ENCODE measurements around the gene NFIC.
"Not testable (repeated sequence)": the region's sequence is repeated elsewhere in the genome, so short reads cannot be mapped to it uniquely, and the experiment has no call there.

Gene NFIC

GRCh38 chr19:3386447-3387234 lies 20.3 kb downstream of the NFIC start:
- H3K4me1 ChIP-seq (ENCODE audit: control insufficient read depth in 1 of 2, insufficient read depth in 1 of 2, low read depth in 1 of 2, low read length in 1 of 2): peaks cover 2 to 5% of the 10 kb centered on the region in 2 experiments
- H3K27ac ChIP-seq: no peak overlapping the region
- H3K36me3 ChIP-seq: peaks cover 33% of the 10 kb centered on the region
- no peak overlapping the region for H3K4me3 ChIP-seq (ENCODE audit: low read depth in 1 of 2, low read length in 1 of 2)
- H3K27me3 ChIP-seq: no peaks in the 10 kb centered on the region
- H3K9me3 ChIP-seq: no peaks in the 10 kb centered on the region
- TF ChIP-seq, protein P1, sequence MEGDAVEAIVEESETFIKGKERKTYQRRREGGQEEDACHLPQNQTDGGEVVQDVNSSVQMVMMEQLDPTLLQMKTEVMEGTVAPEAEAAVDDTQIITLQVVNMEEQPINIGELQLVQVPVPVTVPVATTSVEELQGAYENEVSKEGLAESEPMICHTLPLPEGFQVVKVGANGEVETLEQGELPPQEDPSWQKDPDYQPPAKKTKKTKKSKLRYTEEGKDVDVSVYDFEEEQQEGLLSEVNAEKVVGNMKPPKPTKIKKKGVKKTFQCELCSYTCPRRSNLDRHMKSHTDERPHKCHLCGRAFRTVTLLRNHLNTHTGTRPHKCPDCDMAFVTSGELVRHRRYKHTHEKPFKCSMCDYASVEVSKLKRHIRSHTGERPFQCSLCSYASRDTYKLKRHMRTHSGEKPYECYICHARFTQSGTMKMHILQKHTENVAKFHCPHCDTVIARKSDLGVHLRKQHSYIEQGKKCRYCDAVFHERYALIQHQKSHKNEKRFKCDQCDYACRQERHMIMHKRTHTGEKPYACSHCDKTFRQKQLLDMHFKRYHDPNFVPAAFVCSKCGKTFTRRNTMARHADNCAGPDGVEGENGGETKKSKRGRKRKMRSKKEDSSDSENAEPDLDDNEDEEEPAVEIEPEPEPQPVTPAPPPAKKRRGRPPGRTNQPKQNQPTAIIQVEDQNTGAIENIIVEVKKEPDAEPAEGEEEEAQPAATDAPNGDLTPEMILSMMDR (IDR thresholded peaks at IDR 0.05): no peak

DNA sequence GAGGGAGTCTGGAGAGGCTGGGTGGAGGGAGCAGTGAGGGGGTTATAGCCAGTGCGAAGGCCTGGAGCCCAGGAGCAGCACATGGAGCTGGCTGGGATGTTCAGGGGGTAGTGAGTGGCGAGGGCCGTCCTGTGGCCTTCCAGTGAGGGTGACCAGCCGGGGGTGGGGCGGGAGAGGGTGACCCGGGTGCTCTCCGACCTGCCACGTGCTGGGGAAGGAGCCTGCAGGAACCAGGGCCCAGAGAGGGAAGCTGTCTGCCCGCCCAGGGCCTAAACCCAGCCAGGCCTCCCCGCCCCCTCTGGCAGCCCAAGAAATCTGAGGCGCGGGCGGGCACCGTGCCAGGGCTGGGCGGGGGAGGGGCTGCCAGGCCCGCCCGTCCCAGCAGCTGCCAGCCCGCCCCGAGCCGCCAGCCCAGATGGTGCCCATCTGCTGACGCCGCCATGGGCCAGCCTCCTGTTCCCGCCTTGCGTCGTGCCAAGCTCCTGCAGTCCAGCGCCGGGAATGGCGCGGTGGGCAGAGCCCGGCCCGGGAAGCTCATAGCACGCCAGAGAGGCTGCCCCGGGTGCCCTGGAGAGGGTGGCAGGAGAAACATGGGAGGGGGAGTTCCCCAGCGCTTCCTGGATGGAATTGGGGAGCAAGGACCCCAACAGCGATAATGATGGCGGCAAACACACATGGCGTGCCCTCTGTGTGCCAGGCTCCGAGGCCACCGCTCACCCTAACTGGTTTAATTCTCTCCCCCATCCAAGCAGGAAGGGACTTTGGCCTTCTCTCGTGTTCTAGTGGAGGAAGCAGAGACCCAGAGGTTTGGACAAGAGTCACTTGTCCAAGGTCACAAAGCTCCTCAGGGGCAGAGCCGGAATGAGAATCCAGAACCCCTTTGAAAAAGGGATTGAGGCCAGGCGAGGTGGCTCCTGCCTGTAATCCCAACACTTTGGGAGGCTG lies 21.5 kb downstream of the NFIC start:
- no peaks in the 10 kb centered on the region for H3K27me3 ChIP-seq
- no peaks in the 10 kb centered on the region for H3K9me3 ChIP-seq
- no peak overlapping the region for H3K27ac ChIP-seq
- H3K36me3 ChIP-seq: peaks cover 20% of the 10 kb centered on the region
- TF ChIP-seq, protein P1 (IDR thresholded peaks at IDR 0.05): no peak
- no peak overlapping the region for H3K4me3 ChIP-seq (ENCODE audit: low read depth in 1 of 2, low read length in 1 of 2)
- H3K4me1 ChIP-seq (ENCODE audit: control insufficient read depth in 1 of 2, insufficient read depth in 1 of 2, low read depth in 1 of 2, low read length in 1 of 2): peaks cover 2 to 5% of the 10 kb centered on the region in 2 experiments

DNA sequence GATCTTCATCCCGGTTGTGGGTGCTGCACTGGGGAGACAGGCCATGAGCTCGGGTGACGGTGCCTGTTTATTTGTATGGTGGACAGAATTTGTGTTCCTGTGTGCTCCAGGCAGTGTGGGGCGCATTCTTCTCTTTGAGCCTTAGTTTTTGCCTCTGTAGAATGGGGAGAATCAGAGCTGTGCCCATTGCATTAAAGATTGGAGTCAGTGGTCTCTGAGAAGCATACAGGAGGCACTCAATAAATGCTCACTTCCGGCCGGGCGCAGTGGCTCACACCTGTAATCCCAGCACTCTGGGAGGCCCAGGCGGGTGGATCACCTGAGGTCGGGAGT lies 23.0 kb downstream of the NFIC start:
- Histone ChIP-seq H3K36me3 (peaks cover 11% of the 10 kb centered on the region), H3K4me3 (ENCODE audit: low read depth in 1 of 2, low read length in 1 of 2) (no peak overlapping the region), H3K27me3 (no peaks in the 10 kb centered on the region), H3K4me1 (ENCODE audit: control insufficient read depth in 1 of 2, insufficient read depth in 1 of 2, low read depth in 1 of 2, low read length in 1 of 2) (peaks cover 1 to 5% of the 10 kb centered on the region in 2 experiments), H3K27ac (no peak overlapping the region), H3K9me3 (no peaks in the 10 kb centered on the region)
- TF ChIP-seq, protein P1 (IDR thresholded peaks at IDR 0.05): no peak

DNA sequence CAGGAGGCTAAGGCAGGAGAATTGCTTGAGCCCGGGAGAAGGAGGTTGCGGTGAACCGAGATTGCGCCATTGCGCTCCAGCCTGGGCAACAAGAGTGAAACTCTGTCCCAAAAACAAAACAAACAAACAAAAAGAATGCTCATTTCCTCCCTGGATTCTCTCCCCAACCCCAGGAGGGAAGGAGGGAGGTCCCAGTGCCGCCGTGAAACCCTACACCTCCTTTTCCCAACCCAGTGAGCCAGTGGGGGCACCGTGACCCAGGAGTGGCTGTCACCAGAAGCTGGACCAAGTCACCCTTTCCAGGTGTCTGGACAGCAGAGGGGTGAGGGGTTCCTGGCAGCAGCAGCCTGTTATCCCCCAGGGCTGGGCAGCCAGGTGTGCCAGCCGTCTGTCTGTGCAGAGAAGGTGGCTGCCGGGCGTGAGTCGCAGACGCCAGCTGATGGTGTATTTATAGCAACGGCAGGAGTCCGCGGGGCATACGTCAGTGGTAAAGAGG lies 23.5 kb downstream of the NFIC start:
- no peak overlapping the region for H3K4me3 ChIP-seq (ENCODE audit: low read depth in 1 of 2, low read length in 1 of 2)
- H3K4me1 ChIP-seq (ENCODE audit: control insufficient read depth in 1 of 2, insufficient read depth in 1 of 2, low read depth in 1 of 2, low read length in 1 of 2): peaks cover 0 to under 1% of the 10 kb centered on the region in 2 experiments
- H3K27ac ChIP-seq: no peak overlapping the region
- no peaks in the 10 kb centered on the region for H3K27me3 ChIP-seq
- H3K36me3 ChIP-seq: peaks cover 8% of the 10 kb centered on the region
- TF ChIP-seq, protein P1 (IDR thresholded peaks at IDR 0.05): no peak
- no peaks in the 10 kb centered on the region for H3K9me3 ChIP-seq

DNA sequence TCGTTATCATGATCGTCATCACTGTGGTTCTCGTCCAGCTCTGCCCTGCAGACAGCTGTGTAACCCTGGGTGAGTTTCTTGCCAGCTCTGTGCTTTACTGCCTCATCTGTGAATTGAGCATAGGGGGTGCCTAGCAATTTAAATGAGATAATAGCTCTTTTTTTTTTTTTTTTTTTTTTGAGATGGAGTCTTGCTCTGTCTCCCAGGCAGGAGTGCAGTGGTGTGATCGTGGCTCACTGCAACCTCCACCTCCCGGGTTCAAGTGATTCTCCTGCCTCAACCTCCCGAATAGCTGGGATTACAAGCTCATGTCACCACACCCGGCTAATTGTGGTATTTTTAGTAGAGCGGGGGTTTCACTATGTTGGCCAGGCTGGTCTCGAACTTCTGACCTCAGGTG lies 25.5 kb downstream of the NFIC start:
- H3K9me3 ChIP-seq; H3K4me3 ChIP-seq (ENCODE audit: low read depth in 1 of 2, low read length in 1 of 2); H3K27ac ChIP-seq; H3K36me3 ChIP-seq; H3K4me1 ChIP-seq (ENCODE audit: control insufficient read depth in 1 of 2, insufficient read depth in 1 of 2, low read depth in 1 of 2, low read length in 1 of 2); H3K27me3 ChIP-seq: not testable (repeated sequence)
